ENCODE data around the gene POLR3E.

The POLR3E gene, protein sequence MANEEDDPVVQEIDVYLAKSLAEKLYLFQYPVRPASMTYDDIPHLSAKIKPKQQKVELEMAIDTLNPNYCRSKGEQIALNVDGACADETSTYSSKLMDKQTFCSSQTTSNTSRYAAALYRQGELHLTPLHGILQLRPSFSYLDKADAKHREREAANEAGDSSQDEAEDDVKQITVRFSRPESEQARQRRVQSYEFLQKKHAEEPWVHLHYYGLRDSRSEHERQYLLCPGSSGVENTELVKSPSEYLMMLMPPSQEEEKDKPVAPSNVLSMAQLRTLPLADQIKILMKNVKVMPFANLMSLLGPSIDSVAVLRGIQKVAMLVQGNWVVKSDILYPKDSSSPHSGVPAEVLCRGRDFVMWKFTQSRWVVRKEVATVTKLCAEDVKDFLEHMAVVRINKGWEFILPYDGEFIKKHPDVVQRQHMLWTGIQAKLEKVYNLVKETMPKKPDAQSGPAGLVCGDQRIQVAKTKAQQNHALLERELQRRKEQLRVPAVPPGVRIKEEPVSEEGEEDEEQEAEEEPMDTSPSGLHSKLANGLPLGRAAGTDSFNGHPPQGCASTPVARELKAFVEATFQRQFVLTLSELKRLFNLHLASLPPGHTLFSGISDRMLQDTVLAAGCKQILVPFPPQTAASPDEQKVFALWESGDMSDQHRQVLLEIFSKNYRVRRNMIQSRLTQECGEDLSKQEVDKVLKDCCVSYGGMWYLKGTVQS

GRCh38 chr16:22297114-22297870, at the start of gene POLR3E:
TSS of gene POLR3E (plus strand) at chr16:22297409. CDS start at chr16:22302969, 5,560 bp downstream.
- DNase-seq (ENCODE audit: low read depth in 2 of 2): peak; percentile 98 to 99

DNA sequence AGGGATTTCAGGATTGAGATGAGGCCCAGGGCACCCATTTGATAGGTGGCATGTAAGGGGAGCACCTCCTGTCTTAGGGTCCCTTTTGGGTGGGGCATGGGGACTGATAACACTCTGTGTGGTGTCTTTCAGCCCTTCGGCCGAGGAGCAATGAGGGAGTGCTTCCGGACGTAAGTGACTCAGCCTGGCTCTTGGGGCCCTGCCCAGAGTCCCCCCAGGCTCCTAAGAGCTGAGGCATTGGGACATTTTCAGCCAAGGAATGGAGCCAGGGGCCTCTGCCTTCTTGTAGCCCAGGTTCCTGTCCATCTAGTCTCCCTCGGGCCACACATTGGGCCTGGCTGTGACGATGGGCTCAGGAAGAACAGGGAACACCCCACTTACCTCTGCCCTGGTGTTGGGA, 46.7 kb upstream of the POLR3E start:
- DNase-seq (ENCODE audit: low read depth in 2 of 2): no peak

- DNase-seq (ENCODE audit: low read depth in 2 of 2): no peak
These were observed 44.9 kb upstream of the POLR3E start for GRCh38 chr16:22252317-22252716.

DNA sequence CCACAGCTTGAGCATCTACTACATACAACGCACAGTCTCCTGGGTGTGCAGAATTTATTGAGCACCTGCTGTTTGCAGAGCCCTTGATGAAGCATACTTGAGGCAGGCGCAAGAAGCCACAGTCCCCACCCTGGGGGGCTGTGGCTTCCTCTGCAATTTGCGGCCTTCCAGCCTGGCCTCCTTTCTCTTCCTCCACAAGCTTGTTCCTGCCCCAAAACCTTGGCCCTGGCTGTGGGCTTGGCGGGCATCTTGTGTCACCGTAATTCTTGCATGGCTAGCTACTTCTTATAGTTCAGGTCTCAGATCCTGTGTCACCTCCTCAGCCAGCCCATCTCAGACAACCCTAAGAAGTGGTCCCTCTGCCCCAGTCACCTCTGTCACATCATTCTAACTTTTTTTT, 43.9 kb upstream of the POLR3E start:
- no peak for DNase-seq (ENCODE audit: low read depth in 2 of 2)

GRCh38 chr16:22255335-22255734, 41.9 kb upstream of the POLR3E start:
- DNase-seq (ENCODE audit: low read depth in 2 of 2): no peak

DNA sequence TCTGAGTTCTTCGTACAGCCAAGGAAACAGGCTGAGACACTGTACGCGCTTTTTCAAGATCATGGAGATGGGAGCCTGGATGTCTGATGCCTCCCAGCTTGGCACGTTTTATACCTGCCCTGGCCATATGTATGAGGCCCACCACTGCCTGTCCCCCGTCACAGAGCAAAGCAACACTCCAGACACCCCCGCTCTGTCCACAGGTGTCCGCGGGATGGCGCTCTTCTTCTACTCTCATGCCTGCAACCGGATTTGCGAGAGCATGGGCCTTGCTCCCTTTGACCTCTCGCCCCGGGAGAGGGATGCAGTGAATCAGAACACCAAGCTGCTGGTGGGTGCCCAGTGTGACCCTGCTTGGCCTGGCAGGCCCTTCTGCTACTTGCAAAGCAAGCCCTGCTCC, 39.8 kb upstream of the POLR3E start:
- DNase-seq (ENCODE audit: low read depth in 2 of 2): no peak

DNA sequence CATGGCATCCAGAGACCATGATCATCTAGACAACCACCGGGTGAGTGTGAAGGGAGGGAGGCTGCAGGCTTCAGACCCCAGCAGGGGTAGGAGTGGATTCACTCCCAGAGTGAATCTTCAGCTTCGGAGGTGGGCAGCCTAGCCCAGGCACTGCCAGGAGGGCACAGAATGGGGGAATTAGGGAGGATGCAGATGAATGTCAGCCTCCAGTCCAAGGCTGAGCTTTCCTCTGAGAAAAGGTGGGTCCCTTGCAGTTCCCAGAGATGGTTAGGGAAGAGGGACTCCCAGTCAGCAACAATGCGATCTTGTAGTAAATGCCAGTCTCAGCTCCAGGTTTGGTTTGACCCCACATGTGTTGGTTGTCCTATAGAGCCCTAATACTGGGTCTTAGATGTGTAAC, 36.7 kb upstream of the POLR3E start:
- no peak for DNase-seq (ENCODE audit: low read depth in 2 of 2)

GRCh38 chr16:22262460-22262859, 34.7 kb upstream of the POLR3E start:
- peak in 1 of 2 donors; percentile 3 for DNase-seq (ENCODE audit: low read depth in 2 of 2)

GRCh38 chr16:22264786-22265185, 32.4 kb upstream of the POLR3E start:
- no peak for DNase-seq (ENCODE audit: low read depth in 2 of 2)

GRCh38 chr16:22265351-22265750, 31.9 kb upstream of the POLR3E start:
- DNase-seq (ENCODE audit: low read depth in 2 of 2): no peak

- DNase-seq (ENCODE audit: low read depth in 2 of 2): no peak
These were observed 30.7 kb upstream of the POLR3E start for GRCh38 chr16:22266546-22266945.

- DNase-seq (ENCODE audit: low read depth in 2 of 2): no peak
These were observed 29.4 kb upstream of the POLR3E start for GRCh38 chr16:22267764-22268163.

GRCh38 chr16:22270525-22270924, 26.7 kb upstream of the POLR3E start:
- DNase-seq (ENCODE audit: low read depth in 2 of 2): no peak

- DNase-seq (ENCODE audit: low read depth in 2 of 2): no peak
These were observed 24.1 kb upstream of the POLR3E start for GRCh38 chr16:22272870-22273650.

DNA sequence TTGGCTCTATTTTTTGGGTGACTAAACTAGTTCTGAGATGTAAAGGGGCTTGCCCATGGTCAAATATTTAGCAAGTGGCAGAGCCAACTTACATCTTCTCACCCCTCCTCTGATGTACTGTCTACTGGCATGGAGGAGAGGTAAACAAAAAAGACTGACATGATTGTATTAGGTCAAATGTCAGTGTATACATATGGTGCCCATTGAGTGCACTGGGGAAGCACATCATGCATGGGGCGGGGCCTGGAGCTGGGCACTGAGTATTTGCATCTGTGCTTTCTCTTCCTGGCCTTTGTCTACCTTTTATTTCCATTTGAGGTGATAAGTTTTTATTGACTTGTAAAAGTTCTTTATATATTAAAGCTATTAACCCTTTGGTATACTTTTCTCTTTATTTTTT, 22.3 kb upstream of the POLR3E start:
- no peak for DNase-seq (ENCODE audit: low read depth in 2 of 2)

- DNase-seq (ENCODE audit: low read depth in 2 of 2): no peak
These were observed 18.6 kb upstream of the POLR3E start for GRCh38 chr16:22278441-22279230.

DNA sequence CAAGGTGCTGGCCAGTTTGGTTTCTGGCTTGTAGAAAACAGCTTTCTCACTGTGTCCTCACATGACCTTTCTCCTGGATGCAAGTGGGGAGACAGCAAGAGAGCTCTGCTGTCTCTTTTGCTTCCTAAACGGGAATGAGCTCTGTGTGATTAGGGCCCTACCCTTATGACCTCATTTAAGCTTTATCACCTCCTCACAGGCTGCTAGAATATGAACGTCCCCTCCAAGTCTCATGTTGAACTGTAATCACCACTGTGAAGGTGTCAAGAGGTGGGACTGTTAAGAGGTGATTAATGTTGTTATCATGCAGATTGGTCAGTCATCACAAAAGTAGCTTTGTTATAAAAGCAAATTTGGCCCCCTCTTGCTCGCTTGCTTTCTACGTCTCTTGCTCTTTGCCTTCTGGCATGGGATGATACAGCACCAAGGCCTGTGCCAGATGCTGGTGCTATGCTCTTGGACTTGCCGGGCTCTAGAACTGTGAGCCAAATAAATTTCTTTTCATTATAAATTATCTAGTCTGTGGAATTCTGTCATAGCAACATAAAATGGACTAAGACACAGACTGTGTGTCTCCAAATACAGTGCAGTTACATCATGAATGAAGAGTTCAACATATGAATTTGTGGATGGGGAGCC, 14.8 kb upstream of the POLR3E start:
- no peak for DNase-seq (ENCODE audit: low read depth in 2 of 2)

GRCh38 chr16:22284637-22285036, 12.6 kb upstream of the POLR3E start:
- no peak for DNase-seq (ENCODE audit: low read depth in 2 of 2)

DNA sequence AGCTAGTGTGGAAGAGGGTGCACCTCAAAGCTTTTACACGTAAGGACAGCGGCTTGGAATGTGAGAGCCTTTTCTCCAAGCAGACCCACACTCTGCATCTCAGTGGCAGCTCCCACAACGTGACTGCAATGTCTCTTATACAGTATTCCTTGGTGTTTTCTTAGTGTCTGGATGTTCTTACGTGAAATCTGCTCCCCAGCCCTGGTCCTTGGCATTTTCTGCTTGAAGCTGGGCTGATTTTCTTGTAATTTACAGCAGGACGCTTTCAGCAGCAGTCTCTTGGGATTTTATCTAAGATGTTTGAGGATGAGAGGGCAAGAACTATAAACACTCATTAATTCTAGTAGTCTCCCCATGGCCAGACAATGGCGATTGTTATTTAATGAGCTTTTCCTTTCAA, 12.1 kb upstream of the POLR3E start:
- no peak for DNase-seq (ENCODE audit: low read depth in 2 of 2)

DNA sequence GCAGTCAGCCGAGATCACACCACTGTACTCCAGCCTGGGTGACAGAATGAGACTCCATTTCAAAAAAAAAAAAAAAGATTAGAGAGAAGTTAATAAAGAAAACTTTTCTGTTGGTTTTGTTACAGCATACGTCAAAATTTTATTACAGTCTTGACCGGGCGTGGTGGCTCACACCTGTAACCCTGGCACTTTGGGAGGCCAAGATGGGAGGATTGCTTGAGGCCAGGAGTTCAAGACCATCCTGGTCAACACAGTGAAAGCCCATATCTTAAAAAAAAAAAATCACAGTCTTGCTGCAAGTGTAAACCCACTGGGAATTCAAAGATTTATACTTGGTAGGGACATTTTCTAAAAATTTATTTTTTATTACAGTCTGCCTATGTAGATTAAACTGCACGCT, 6.2 kb upstream of the POLR3E start:
- DNase-seq (ENCODE audit: low read depth in 2 of 2): no peak

All from stimulated activated CD8-positive, alpha-beta memory T cell treated with anti-CD3 and anti-CD28 coated beads, Interleukin-7, amount 100 ng/mL, for 4 hours (primary cell).